Activated naive CD8-positive, alpha-beta T cell (primary cell): ENCODE data around the gene FAM13C.
"Not testable (repeated sequence)": the region's sequence is repeated elsewhere in the genome, so short reads cannot be mapped to it uniquely, and the experiment has no call there.

Experiments
- H3K27ac Mint-ChIP-seq: one replicate; pipeline ENCODE4 v1.8.0; 2021; ENCODE audit warnings: mixed read lengths
- H3K27me3 Mint-ChIP-seq: one replicate; pipeline ENCODE4 v1.8.0; 2021; ENCODE audit warnings: mixed read lengths
- H3K36me3 Mint-ChIP-seq: one replicate; pipeline ENCODE4 v1.8.0; 2021; ENCODE audit warnings: mixed read lengths
- H3K4me1 Mint-ChIP-seq: one replicate; pipeline ENCODE4 v1.8.0; 2021; ENCODE audit warnings: low read depth, mixed read lengths
- H3K4me3 Mint-ChIP-seq: one replicate; pipeline ENCODE4 v1.8.0; 2021; ENCODE audit warnings: mild to moderate bottlenecking, mixed read lengths
- H3K9me3 Mint-ChIP-seq: one replicate; pipeline ENCODE4 v1.8.0; 2021; ENCODE audit warnings: low read depth, mixed read lengths

Gene FAM13C

GRCh38 chr10:59234194-59234593, 128.2 kb downstream of the FAM13C start:
- H3K27ac Mint-ChIP-seq = no peak overlapping the region
- no peaks in the 10 kb centered on the region for H3K4me1 Mint-ChIP-seq
- no peak overlapping the region for H3K4me3 Mint-ChIP-seq
- H3K27me3 Mint-ChIP-seq = no peaks in the 10 kb centered on the region
- no peaks in the 10 kb centered on the region for H3K9me3 Mint-ChIP-seq
- H3K36me3 Mint-ChIP-seq = no peaks in the 10 kb centered on the region

- no peaks in the 10 kb centered on the region for H3K4me1 Mint-ChIP-seq
- no peak overlapping the region for H3K4me3 Mint-ChIP-seq
- no peaks in the 10 kb centered on the region for H3K9me3 Mint-ChIP-seq
- H3K27me3 Mint-ChIP-seq = peaks cover 1% of the 10 kb centered on the region
- H3K27ac Mint-ChIP-seq = no peak overlapping the region
- H3K36me3 Mint-ChIP-seq = no peaks in the 10 kb centered on the region
Observed at GRCh38 chr10:59229441-59229840, 132.9 kb downstream of the FAM13C start.

GRCh38 chr10:59227136-59227673, 135.1 kb downstream of the FAM13C start:
- Mint-ChIP-seq H3K27ac (no peak overlapping the region), H3K4me3 (no peak overlapping the region), H3K27me3 (peaks cover 1% of the 10 kb centered on the region), H3K9me3 (no peaks in the 10 kb centered on the region), H3K36me3 (no peaks in the 10 kb centered on the region), H3K4me1 (no peaks in the 10 kb centered on the region)

GRCh38 chr10:59225211-59225610, 137.1 kb downstream of the FAM13C start:
- H3K9me3 Mint-ChIP-seq = no peaks in the 10 kb centered on the region
- H3K27me3 Mint-ChIP-seq = peaks cover 1% of the 10 kb centered on the region
- H3K27ac Mint-ChIP-seq = no peak overlapping the region
- no peaks in the 10 kb centered on the region for H3K36me3 Mint-ChIP-seq
- H3K4me3 Mint-ChIP-seq = no peak overlapping the region
- no peaks in the 10 kb centered on the region for H3K4me1 Mint-ChIP-seq

- not testable (repeated sequence) for H3K36me3 Mint-ChIP-seq
Observed at GRCh38 chr10:59223597-59223996, 138.8 kb downstream of the FAM13C start.

GRCh38 chr10:59222788-59223187, 139.6 kb downstream of the FAM13C start:
- H3K27ac Mint-ChIP-seq = no peak overlapping the region
- H3K36me3 Mint-ChIP-seq = no peaks in the 10 kb centered on the region
- H3K4me3 Mint-ChIP-seq = no peak overlapping the region
- no peaks in the 10 kb centered on the region for H3K4me1 Mint-ChIP-seq
- H3K9me3 Mint-ChIP-seq = no peaks in the 10 kb centered on the region
- H3K27me3 Mint-ChIP-seq = peaks cover 1% of the 10 kb centered on the region

More at GRCh38 chr10:59223597-59223996, 138.8 kb downstream of the FAM13C start:
- not testable (repeated sequence) for H3K9me3 Mint-ChIP-seq, H3K4me3 Mint-ChIP-seq, H3K27me3 Mint-ChIP-seq, H3K27ac Mint-ChIP-seq, H3K4me1 Mint-ChIP-seq

- no peaks in the 10 kb centered on the region for H3K36me3 Mint-ChIP-seq
- H3K4me1 Mint-ChIP-seq = no peaks in the 10 kb centered on the region
- no peak overlapping the region for H3K4me3 Mint-ChIP-seq
Observed at GRCh38 chr10:59216178-59216869, 146.0 kb downstream of the FAM13C start.

GRCh38 chr10:59214160-59214559, 148.2 kb downstream of the FAM13C start:
- Mint-ChIP-seq H3K27me3 (no peaks in the 10 kb centered on the region), H3K4me3 (no peak overlapping the region), H3K27ac (no peak overlapping the region), H3K4me1 (no peaks in the 10 kb centered on the region), H3K36me3 (no peaks in the 10 kb centered on the region), H3K9me3 (no peaks in the 10 kb centered on the region)

More at GRCh38 chr10:59216178-59216869, 146.0 kb downstream of the FAM13C start:
- no peaks in the 10 kb centered on the region for H3K9me3 Mint-ChIP-seq
- no peak overlapping the region for H3K27ac Mint-ChIP-seq
- no peaks in the 10 kb centered on the region for H3K27me3 Mint-ChIP-seq

GRCh38 chr10:59212301-59212798, 150.0 kb downstream of the FAM13C start:
- Mint-ChIP-seq H3K9me3 (peaks cover 4% of the 10 kb centered on the region), H3K36me3 (no peaks in the 10 kb centered on the region), H3K27ac (no peak overlapping the region), H3K27me3 (no peaks in the 10 kb centered on the region), H3K4me1 (no peaks in the 10 kb centered on the region), H3K4me3 (no peak overlapping the region)

GRCh38 chr10:59206204-59206720, 156.1 kb downstream of the FAM13C start:
- H3K27ac Mint-ChIP-seq = no peak overlapping the region
- no peaks in the 10 kb centered on the region for H3K36me3 Mint-ChIP-seq
- H3K4me1 Mint-ChIP-seq = no peaks in the 10 kb centered on the region
- peaks cover 4% of the 10 kb centered on the region for H3K9me3 Mint-ChIP-seq
- H3K4me3 Mint-ChIP-seq = no peak overlapping the region
- H3K27me3 Mint-ChIP-seq = no peaks in the 10 kb centered on the region
